HL-60 (cell line): ENCODE results near the gene BRMS1.

Experiments used
- DNase-seq, 2 experiments: peaks; one replicate each; pipeline ENCODE4 v3.0.0-alpha.2; 2010 to 2020; ENCODE audit warnings: low read depth in 1 of 2, low spot score in 1 of 2
- H3K27ac ChIP-seq: fragments of 250-450 bp; sonication (Bioruptor Pico); replicated peaks from 2 replicates; pipeline ENCODE4 v1.5.1; 2020; ENCODE audit warnings: mild to moderate bottlenecking, moderate library complexity
- H3K27me3 ChIP-seq: fragments of 250-450 bp; sonication (Bioruptor Pico); 2 replicates; pipeline ENCODE4 v1.5.1; 2021; ENCODE audit warnings: mild to moderate bottlenecking, moderate library complexity; ENCODE audit not compliant: insufficient read depth, poor library complexity, severe bottlenecking
- H3K4me3 ChIP-seq: replicated peaks from 2 replicates; pipeline ENCODE4 v1.5.1; 2011; ENCODE audit warnings: mild to moderate bottlenecking, control low read depth, low read length; ENCODE audit not compliant: insufficient read depth
- GABPA ChIP-seq: IDR thresholded peaks from 2 replicates; pipeline ENCODE4 v1.6.1; 2012; ENCODE audit warnings: low read depth
- POLR2AphosphoS5 ChIP-seq: IDR thresholded peaks from 2 replicates; pipeline ENCODE4 v1.6.1; 2012; ENCODE audit warnings: low read depth
- REST ChIP-seq: IDR thresholded peaks from 2 replicates; pipeline ENCODE4 v1.6.1; 2012; ENCODE audit warnings: low read depth; ENCODE audit not compliant: insufficient replicate concordance
- SPI1 ChIP-seq: IDR thresholded peaks from 2 replicates; pipeline ENCODE4 v1.6.1; 2012; ENCODE audit warnings: low read depth, mild to moderate bottlenecking, borderline replicate concordance
- TF ChIP-seq, protein P1 (sequence below): IDR thresholded peaks from one replicate; pipeline ENCODE4 v1.5.1; 2011; ENCODE audit warnings: low read length, control low read depth, inconsistent platforms; ENCODE audit not compliant: insufficient read depth

The BRMS1 gene

GRCh38 chr11:66313321-66314185, 31.4 kb downstream of the BRMS1 start:
- H3K4me3 ChIP-seq = no peak overlapping the region; the same call in 1 of the 2 replicates
- H3K27me3 ChIP-seq = no peaks in the 10 kb centered on the region
- no peak for DNase-seq
- TF ChIP-seq, protein P1, sequence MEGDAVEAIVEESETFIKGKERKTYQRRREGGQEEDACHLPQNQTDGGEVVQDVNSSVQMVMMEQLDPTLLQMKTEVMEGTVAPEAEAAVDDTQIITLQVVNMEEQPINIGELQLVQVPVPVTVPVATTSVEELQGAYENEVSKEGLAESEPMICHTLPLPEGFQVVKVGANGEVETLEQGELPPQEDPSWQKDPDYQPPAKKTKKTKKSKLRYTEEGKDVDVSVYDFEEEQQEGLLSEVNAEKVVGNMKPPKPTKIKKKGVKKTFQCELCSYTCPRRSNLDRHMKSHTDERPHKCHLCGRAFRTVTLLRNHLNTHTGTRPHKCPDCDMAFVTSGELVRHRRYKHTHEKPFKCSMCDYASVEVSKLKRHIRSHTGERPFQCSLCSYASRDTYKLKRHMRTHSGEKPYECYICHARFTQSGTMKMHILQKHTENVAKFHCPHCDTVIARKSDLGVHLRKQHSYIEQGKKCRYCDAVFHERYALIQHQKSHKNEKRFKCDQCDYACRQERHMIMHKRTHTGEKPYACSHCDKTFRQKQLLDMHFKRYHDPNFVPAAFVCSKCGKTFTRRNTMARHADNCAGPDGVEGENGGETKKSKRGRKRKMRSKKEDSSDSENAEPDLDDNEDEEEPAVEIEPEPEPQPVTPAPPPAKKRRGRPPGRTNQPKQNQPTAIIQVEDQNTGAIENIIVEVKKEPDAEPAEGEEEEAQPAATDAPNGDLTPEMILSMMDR = no peak
- no peak for TF ChIP-seq POLR2AphosphoS5
- TF ChIP-seq REST = no peak
- no peak for TF ChIP-seq GABPA
- TF ChIP-seq SPI1 = no peak
- peak overlapping the region; percentile 22; the same call in 1 of the 2 replicates for H3K27ac ChIP-seq

- no peaks in the 10 kb centered on the region for H3K27me3 ChIP-seq
- peak; percentile 95 to 98 for DNase-seq
- H3K4me3 ChIP-seq = peak overlapping the region; percentile 40
- TF ChIP-seq POLR2AphosphoS5 (no peak), REST (no peak), GABPA (no peak), SPI1 (no peak)
- TF ChIP-seq, protein P1 = no peak
- H3K27ac ChIP-seq = peak overlapping the region; percentile 46
These were observed 32.2 kb downstream of the BRMS1 start for GRCh38 chr11:66312549-66313320.

DNA sequence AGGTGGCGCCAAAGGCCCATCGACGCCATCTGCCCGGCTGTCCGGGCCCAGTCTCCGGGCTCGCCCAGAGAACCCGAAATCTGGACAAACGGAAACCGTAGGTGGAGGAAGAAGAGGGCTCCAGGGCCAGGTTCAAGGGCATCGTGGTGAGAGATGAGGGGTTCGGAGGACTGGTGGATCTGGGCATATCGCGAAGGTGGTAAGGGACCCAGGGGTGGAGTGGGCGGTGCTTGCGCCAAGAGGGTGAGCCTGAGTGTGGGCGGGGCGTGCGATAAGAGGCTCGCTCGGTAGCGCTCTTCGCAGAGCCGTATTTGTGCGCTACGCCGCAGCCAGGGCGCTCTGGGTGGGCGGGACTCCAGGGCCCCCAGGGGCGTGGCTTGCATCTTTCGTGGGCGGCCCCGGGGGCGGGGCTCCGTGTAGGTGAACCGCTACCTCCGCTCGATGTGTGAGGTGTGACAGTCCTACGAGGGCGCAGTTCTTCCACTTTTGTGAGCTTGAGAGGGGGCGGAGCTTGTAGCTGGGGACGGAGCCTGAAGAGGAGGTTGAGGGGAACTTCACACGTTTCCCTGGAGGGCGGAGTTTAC, 32.8 kb downstream of the BRMS1 start:
- H3K4me3 ChIP-seq = peak overlapping the region; percentile 40
- DNase-seq = peak; percentile 79 to 91
- no peaks in the 10 kb centered on the region for H3K27me3 ChIP-seq
- peak overlapping the region; percentile 46 for H3K27ac ChIP-seq
- TF ChIP-seq GABPA = no peak

DNA sequence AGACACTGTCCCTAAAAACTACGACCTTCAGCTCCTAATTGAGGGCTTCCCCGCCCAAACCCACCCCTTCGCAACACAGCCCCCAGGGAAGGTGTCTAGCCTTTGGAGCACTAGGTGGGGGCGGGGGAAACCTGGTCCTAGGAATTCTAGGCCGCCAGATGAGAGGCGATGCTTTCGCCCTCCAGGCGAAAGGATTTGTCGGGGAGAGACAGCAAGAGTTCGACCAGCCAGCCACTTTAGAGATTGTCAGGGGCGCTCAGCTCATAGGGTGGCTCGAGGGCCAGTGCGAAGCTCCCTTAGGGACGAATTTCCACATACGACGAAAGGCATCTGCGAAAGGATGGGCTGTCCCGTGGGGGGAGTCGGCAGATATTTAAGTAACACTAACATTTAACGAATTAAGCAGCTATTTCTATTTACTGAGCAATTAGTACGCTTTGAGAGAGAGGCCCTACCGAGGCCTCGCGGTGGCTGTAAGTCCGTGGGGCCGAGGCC, 33.4 kb downstream of the BRMS1 start:
- DNase-seq = no peak
- TF ChIP-seq GABPA (no peak), POLR2AphosphoS5 (no peak), REST (no peak), SPI1 (no peak)
- TF ChIP-seq, protein P1 = peak; percentile 74
- Histone ChIP-seq H3K27me3 (no peaks in the 10 kb centered on the region), H3K27ac (peak overlapping the region; percentile 46; the same call in 1 of the 2 replicates), H3K4me3 (peak overlapping the region; percentile 40)
